Calu3 (cell line): ENCODE results near the gene COL11A1. TPM values are rescaled to one million over a fixed set of nuclear protein-coding genes. Genes with fewer than 3 reads are reported as not detected.
"Not testable (repeated sequence)": the region's sequence is repeated elsewhere in the genome, so short reads cannot be mapped to it uniquely, and the experiment has no call there.

Experiments used
- BruUV-seq: library from RNA; stranded (reverse); fragments of 400-500 nt; replicated peaks from 2 replicates; lab custom pipeline; 2021; lab: Mats Ljungman, UMichigan
- CTCF ChIA-PET: fragments of 300-600 bp; sonication (Branson Sonifier 250); formaldehyde crosslinking; loops from one replicate; lab custom pipeline; 2022; ENCODE audit warnings: antibody characterized with exemption; lab: Charles Lee
- DNase-seq: peaks from one replicate; pipeline ENCODE4 v3.0.0; 2022
- H3K27ac Mint-ChIP-seq: one replicate; pipeline ENCODE4 v1.8.0; 2022; ENCODE audit warnings: mixed read lengths; ENCODE audit not compliant: unreplicated experiment
- H3K27me3 Mint-ChIP-seq: one replicate; pipeline ENCODE4 v1.8.0; 2022; ENCODE audit warnings: mixed read lengths; ENCODE audit not compliant: unreplicated experiment
- H3K36me3 Mint-ChIP-seq: one replicate; pipeline ENCODE4 v1.8.0; 2022; ENCODE audit warnings: mild to moderate bottlenecking, moderate library complexity, mixed read lengths; ENCODE audit not compliant: insufficient read depth, unreplicated experiment
- H3K4me1 Mint-ChIP-seq: one replicate; pipeline ENCODE4 v1.8.0; 2022; ENCODE audit warnings: mild to moderate bottlenecking, low read depth, mixed read lengths; ENCODE audit not compliant: unreplicated experiment
- H3K4me3 Mint-ChIP-seq: one replicate; pipeline ENCODE4 v1.8.0; 2022; ENCODE audit warnings: mild to moderate bottlenecking, low read depth, moderate library complexity, mixed read lengths; ENCODE audit not compliant: unreplicated experiment
- H3K9me3 Mint-ChIP-seq: one replicate; pipeline ENCODE4 v1.8.0; 2022; ENCODE audit warnings: low read depth, mixed read lengths; ENCODE audit not compliant: unreplicated experiment
- intact Hi-C: fragments of 100-400 bp; cut with micrococcal nuclease; formaldehyde crosslinking; loops from one replicate; pipeline ENCODE4 v1.10.0; 2022; ENCODE audit not compliant: unreplicated experiment
- total RNA-seq: library from RNA; stranded (reverse); gene quantifications from 2 replicates; pipeline ENCODE4 v1.2.3, GENCODE V29; 2022
- TF ChIP-seq, protein P1 (sequence below): fragments of 200-600 bp; IDR thresholded peaks from one replicate; pipeline ENCODE4 v1.8.0; 2022; ENCODE audit warnings: antibody characterized with exemption; ENCODE audit not compliant: unreplicated experiment

Gene COL11A1
- total RNA-seq, 1 experiment from 2014 or later = not detected

DNA sequence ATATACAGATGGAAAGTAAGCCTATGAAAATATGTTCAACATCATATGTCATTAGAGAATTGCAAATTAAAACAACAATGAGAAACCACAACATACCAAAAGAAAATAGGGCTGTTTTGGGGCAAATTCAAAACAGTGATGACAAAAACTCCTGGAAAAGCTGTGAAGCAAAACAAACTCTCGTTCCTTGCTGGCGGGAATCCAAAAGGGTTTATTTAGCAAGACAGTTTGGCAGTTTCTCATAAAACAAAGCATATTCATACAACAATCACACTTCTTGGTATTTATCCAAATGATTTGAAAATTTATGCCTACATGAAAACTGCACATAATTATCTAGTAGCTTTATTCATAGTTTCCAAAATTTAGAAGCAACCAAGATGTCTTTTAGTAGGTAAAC lies 44.4 kb downstream of the COL11A1 start:
- TF ChIP-seq, protein P1, sequence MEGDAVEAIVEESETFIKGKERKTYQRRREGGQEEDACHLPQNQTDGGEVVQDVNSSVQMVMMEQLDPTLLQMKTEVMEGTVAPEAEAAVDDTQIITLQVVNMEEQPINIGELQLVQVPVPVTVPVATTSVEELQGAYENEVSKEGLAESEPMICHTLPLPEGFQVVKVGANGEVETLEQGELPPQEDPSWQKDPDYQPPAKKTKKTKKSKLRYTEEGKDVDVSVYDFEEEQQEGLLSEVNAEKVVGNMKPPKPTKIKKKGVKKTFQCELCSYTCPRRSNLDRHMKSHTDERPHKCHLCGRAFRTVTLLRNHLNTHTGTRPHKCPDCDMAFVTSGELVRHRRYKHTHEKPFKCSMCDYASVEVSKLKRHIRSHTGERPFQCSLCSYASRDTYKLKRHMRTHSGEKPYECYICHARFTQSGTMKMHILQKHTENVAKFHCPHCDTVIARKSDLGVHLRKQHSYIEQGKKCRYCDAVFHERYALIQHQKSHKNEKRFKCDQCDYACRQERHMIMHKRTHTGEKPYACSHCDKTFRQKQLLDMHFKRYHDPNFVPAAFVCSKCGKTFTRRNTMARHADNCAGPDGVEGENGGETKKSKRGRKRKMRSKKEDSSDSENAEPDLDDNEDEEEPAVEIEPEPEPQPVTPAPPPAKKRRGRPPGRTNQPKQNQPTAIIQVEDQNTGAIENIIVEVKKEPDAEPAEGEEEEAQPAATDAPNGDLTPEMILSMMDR = no peak
- H3K4me3 Mint-ChIP-seq = no peak overlapping the region
- H3K9me3 Mint-ChIP-seq = peaks cover 4% of the 10 kb centered on the region
- no peaks in the 10 kb centered on the region for H3K4me1 Mint-ChIP-seq
- CTCF ChIA-PET = no interaction called here
- BruUV-seq = no TSS peak
- no peak for DNase-seq
- no peaks in the 10 kb centered on the region for H3K36me3 Mint-ChIP-seq
- intact Hi-C loops = no loop called here
- H3K27me3 Mint-ChIP-seq = no peaks in the 10 kb centered on the region
- no peak overlapping the region for H3K27ac Mint-ChIP-seq

DNA sequence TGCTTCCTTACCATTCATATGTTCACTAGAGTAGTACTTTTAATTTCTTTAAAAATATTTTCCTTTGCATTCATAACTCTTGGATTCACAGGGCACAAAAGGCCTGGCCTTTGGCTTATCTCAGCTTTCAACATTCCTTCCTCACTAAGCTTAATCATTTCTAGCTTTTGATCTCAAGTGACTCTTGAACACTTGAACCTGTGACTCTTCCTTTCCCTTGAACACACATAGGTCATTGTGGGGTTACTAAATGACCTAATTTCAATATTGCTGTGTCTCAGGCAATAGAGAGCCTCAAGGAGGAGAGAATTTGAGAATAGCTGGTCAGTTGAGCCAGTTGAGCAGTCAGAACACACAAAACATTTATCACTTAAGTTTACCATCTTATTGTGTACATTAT lies 49.9 kb downstream of the COL11A1 start:
- Mint-ChIP-seq H3K27me3 (no peaks in the 10 kb centered on the region), H3K36me3 (no peaks in the 10 kb centered on the region), H3K9me3 (peaks cover 2% of the 10 kb centered on the region), H3K27ac (no peak overlapping the region), H3K4me1 (no peaks in the 10 kb centered on the region), H3K4me3 (no peak overlapping the region)
- CTCF ChIA-PET = no interaction called here
- intact Hi-C loops = no loop called here
- no TSS peak for BruUV-seq
- TF ChIP-seq, protein P1 = no peak
- DNase-seq = no peak

DNA sequence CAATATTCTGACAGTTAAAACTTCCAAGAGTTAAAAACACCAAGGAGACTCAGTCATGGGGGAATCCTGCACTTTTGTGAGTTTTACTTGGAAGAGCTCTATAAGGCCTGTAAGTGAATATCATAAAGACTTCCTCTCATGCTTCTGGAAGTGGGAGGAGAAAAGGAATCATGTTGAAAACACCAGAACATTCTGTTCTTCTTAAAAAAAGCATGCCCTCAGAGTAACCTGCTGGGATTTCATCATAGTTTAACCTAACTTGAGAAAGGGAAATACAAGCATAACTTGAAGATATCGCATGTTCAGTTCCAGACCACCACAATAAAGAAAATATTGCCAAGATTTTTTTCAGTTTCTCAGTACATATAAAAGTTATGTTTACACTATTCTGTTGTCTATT lies 51.9 kb downstream of the COL11A1 start:
- Mint-ChIP-seq H3K9me3 (peaks cover 2% of the 10 kb centered on the region), H3K4me3 (no peak overlapping the region), H3K27me3 (no peaks in the 10 kb centered on the region), H3K4me1 (no peaks in the 10 kb centered on the region), H3K27ac (no peak overlapping the region), H3K36me3 (no peaks in the 10 kb centered on the region)
- intact Hi-C loops = no loop called here
- TF ChIP-seq, protein P1 = no peak
- no peak for DNase-seq
- no TSS peak for BruUV-seq
- CTCF ChIA-PET = no interaction called here

DNA sequence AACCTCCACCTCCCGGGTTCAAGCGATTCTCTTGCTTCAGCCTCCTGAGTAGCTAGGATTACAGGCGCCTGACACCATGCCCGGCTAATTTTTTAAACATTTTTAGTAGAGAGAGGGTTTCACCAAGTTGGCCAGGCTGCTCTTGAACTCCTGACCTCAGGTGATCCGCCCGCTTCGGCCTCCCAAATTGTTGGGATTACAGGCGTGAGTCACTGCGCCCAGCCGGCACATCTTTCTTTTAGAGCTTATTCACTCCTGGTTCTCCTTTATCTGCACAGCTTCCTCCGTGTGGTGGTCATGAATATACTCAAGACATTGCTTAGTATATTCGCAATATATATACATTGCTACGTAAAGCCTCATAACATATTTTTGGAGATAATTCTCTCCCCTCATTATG lies 80.2 kb downstream of the COL11A1 start:
- intact Hi-C loops, CTCF ChIA-PET, H3K4me1 Mint-ChIP-seq, DNase-seq, H3K27ac Mint-ChIP-seq, H3K36me3 Mint-ChIP-seq, H3K4me3 Mint-ChIP-seq, H3K27me3 Mint-ChIP-seq, H3K9me3 Mint-ChIP-seq, BruUV-seq: not testable (repeated sequence)

DNA sequence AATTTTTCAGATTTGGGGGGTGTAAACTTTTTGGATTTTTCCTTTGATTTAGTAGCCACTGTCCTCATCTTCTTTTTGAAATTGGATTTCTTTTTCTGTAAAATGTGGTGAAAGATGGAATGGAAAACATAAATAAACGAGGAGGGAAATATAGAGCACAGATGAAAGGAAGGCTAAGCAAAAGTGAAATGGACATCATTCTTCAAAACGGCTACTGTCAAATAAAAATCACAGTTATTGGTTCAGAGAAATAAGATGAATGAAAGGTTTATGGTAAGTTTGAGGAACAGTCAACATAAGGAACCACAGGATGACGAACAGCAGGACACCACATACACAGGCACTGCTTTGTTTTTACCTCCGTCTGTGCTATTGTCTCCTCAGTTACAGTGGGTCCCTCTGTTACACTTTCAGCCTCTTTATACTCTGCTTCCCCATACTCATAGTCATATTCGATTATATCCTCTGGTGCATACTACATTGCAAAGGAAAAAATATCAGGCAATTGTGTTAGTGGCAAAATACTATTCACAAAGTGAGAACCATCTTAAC lies 82.4 kb downstream of the COL11A1 start:
- Mint-ChIP-seq H3K4me1 (no peaks in the 10 kb centered on the region), H3K27ac (no peak overlapping the region), H3K9me3 (no peaks in the 10 kb centered on the region), H3K4me3 (no peak overlapping the region), H3K27me3 (no peaks in the 10 kb centered on the region), H3K36me3 (no peaks in the 10 kb centered on the region)
- BruUV-seq = no TSS peak
- intact Hi-C loops = no loop called here
- TF ChIP-seq, protein P1 = no peak
- CTCF ChIA-PET = no interaction called here
- no peak for DNase-seq
